Activated CD4-positive, CD25-positive, alpha-beta regulatory T cell treated with anti-CD3 and anti-CD28 coated beads, Interleukin-2, amount 50 U/mL, for 16 hours (primary cell): ENCODE results near the gene CFL2.
"Not testable (repeated sequence)": the region's sequence is repeated elsewhere in the genome, so short reads cannot be mapped to it uniquely, and the experiment has no call there.

Experiments used
- DNase-seq: peaks from one replicate; pipeline ENCODE4 v3.0.0-alpha.2; 2020; ENCODE audit warnings: low read depth, low spot score

The CFL2 gene

GRCh38 chr14:34711796-34712712 is 2.3 kb downstream of the CFL2 start:
- DNase-seq = no peak

DNA sequence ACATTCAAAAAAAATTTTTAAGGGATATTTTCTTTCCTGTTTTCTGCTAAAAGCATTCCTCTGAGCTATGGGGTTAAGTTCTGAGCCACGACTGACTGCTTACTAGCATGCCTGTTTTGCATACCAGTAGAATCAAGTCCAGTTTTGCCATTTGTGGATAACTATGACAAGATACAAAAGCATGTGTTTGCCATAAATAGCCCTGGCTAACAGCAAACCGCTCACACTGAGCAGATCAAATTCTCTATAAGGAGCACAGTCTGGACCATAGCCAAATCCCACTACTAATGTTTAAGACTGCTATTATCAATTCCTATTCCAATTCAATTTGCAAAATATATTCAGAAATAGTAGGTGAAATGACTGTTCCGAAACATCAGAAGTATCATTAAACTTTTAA is 3.2 kb downstream of the CFL2 start:
- no peak for DNase-seq

- DNase-seq = no peak
These were observed 3.6 kb downstream of the CFL2 start for GRCh38 chr14:34710744-34711143.

GRCh38 chr14:34710006-34710405 is 4.4 kb downstream of the CFL2 start:
- no peak for DNase-seq

- no peak for DNase-seq
These were observed 6.7 kb downstream of the CFL2 start for GRCh38 chr14:34707722-34708121.

GRCh38 chr14:34701808-34702207 is 12.6 kb downstream of the CFL2 start:
- no peak for DNase-seq

GRCh38 chr14:34700622-34701130 is 13.7 kb downstream of the CFL2 start:
- no peak for DNase-seq

DNA sequence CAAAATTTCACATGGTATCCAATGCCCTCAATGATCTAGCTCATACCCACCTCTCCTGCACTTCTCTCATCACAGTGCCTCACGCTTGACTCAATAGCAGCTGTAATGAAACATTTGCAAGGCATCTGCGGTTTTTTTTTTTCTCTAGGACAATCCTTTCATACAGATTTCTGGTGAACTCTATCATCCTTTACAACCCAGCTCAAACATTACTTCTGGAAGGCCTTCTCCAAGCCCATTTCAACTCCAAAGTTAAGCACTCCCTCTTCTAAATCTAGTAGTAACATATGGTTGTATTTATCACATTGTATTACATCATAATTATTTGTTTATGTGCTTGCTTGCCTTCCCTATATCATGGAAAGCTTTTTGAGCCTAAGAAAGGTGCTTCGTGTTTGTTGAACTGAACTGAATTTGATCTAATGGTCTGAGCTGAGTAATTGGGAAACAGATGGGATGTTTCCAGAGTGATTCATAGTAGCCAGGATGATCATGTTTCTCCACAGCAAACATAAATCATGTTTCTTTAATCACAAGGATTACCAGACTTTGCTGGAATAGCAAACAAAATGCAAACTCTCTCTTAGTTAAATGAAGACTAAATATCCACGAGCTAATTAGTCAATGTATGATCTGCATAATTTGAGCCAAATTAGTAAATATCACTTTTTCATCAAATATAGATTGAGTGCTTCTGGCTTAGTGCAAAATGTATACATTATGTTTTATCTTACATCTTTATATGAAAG is 14.3 kb downstream of the CFL2 start:
- DNase-seq = no peak

- DNase-seq = not testable (repeated sequence)
These were observed 20.2 kb downstream of the CFL2 start for GRCh38 chr14:34694216-34694615.

- no peak for DNase-seq
These were observed 21.0 kb downstream of the CFL2 start for GRCh38 chr14:34693228-34693939.

DNA sequence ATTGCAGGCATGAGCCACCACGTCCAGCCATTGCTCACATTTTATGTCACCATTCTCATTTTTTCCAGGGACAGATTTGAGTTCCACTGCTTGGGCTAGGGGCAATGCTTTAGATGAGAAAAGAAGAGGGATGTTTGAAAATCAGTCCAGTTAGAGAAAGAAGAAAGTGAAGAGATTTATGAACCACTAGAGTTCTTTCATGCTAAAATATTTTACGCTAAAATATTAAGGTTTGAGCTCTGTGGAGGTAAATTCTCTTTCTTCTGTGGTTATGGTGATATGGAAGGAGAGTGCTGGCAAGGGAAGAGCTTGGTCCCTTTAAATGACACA is 21.5 kb downstream of the CFL2 start:
- no peak for DNase-seq

- no peak for DNase-seq
These were observed 22.0 kb downstream of the CFL2 start for GRCh38 chr14:34692348-34692747.

DNA sequence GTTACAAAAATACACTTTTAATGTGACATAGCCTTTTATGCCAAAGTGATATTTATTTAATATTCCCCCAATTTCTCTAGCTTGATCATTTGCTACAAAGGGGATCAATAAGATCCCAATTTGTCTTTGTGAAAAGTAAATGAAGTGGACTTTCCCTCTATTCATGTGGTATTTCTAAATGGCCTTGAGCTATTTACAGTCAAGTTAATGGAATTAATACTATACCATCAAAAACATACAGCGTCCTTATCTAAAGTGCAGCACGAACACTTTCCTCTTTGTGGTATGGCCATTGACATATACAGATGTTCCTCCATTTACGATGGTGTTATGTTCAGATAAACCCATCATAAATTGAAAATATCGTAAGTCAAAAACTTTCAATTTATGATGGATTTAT is 23.2 kb downstream of the CFL2 start:
- DNase-seq = no peak

DNA sequence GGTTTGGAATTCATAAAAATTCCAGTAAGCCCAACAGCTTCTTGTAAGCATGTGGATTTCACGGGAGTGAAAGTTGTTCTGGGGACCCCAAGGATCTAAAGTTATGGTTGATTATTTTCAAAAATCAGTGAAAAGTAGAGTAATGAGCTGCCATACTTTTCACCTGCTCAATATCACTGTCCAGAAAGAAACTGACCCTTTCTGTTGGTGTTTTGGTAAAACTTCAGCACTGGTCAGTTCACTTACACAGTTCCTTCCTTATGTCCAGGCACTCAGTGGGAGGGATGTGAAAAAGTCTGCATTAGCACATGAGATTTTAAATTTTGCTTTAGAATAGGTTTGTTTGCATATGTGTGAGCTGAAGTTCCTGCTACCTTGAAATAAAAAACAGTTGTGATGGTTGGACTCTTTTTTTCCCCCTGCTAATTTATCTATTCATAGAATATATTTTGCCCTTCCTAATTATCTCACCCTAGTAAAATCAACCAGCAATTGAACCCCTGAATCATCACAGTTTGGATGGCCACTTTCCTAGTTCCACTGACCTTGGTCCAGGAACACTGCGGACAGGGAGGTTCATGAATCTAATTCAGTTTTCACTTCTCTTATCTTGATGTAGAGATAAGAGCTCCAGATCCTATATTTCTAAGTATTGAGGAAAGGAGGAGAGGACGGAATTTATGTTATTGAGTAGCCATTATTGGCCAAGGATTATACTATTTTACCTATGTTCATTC is 25.8 kb downstream of the CFL2 start:
- no peak for DNase-seq

GRCh38 chr14:34685819-34686428 is 28.5 kb downstream of the CFL2 start:
- DNase-seq = no peak

DNA sequence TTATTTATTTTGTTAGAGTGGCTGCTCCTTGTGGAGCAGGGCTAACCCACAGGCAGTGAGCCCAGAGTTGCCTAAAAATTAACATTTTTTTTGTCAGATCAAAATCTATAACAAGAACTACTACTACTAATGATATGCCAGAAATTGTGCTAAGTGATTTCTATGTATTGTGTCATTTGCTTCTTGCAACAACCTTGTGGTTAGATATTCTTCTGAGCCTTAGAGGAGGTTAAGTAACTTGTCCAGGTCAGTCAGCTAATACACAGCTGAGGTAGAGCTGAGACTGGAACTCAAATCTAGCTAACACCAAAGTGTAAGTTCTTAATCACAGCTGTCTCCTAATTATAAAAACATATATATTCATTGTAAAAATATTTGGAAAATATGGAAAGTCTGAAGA is 29.8 kb downstream of the CFL2 start:
- no peak for DNase-seq

GRCh38 chr14:34682787-34683321 is 31.5 kb downstream of the CFL2 start:
- no peak for DNase-seq

DNA sequence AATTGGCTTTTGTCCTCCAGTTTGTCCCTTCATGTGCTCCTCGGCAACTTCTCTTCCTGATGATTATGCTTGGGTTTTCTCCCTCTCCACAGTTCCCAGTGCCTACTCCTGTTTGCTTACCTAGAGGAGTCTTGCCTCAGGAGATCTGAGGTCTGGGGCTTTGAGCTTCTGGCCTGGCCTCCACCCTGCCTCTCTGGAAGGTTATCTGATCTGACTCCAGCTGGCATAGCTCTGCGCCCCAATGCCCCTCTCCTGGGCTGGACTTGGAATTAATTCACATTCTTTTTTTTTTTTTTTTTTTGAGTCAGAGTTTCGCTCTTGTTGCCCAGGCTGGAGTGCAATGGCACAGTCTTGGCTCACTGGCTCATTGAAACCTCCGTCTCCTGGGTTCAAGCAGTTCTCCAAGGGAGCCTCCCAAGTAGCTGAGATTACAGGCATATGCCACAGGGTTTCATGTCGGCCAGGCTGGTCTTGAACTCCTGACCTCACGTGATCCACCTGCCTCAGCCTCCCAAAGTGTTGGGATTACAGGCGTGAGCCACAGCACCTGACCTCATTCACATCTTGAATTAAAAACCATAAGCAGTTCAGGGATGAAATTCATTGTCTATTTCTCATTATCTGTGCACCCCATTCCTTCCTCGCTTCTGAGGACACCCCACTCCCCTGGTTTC is 33.5 kb downstream of the CFL2 start:
- no peak for DNase-seq

GRCh38 chr14:34678735-34679134 is 35.7 kb downstream of the CFL2 start:
- DNase-seq = no peak

DNA sequence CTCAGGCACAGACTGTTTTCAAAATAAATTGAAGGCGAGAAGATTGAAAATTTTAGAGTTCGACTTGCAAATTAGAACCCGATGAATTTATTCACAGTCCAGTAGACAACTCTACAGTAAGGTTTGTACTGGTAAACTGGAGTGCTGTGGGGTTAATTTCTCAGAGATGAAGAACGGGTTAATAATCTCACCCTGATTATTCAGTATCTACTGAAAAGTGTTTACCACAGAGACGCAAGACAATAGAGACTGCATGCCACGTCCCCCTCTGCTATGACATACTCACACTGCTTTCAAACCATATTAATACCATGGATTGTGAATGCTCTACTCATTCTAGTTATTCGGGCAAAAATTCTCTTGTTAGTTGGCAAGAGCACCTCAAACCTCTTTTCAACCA is 36.1 kb downstream of the CFL2 start:
- no peak for DNase-seq
